GM21619 (cell line): Measurements from ENCODE around the gene IL17RB.

ENCODE experiments used
- ATAC-seq: cut with Tn5 transposase; IDR thresholded peaks from one replicate; pipeline ENCODE4 v1.9.1; 2021; ENCODE audit not compliant: unreplicated experiment

Gene IL17RB

GRCh38 chr3:53811143-53811927 lies 35.0 kb upstream of the IL17RB start:
- ATAC-seq: no peak

- ATAC-seq: no peak
These were observed 33.9 kb upstream of the IL17RB start for GRCh38 chr3:53812434-53812833.

DNA sequence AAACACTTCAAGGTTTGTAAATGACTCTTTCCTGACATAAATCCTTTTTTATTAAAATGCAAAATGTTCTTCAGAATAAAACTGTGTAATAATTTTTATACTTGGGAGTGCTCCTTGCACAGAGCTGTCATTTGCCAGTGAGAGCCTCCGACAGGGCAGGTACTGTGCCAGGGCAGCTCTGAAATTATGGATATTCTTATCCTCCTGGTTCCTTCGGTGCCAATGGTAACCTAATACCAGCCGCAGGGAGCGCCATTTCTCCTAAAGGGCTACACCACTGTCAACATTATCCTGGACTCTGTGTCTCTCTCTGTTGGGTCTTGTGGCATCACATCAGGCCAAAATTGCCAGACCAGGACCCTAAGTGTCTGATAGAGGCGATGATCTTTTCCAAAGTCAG lies 33.1 kb upstream of the IL17RB start:
- no peak for ATAC-seq

DNA sequence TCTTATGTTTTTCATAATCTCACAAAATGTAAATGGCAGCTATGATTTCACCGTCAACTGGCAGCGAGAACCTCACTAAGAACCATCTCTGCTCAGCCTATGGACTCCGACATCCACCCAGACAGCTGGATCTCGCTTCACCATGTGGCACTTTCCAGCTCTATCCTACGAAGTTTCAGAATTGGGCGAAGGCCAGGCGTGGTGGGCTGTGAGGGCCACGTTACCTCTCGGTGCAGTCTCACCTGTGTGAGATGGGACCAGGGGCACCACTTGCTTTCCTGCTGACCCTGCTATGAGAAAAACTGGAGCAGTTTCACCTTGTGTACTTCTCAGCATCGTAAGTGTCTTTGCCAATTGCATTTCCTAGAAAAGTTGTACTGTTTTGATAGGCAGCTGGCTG lies 32.5 kb upstream of the IL17RB start:
- ATAC-seq: no peak

GRCh38 chr3:53815067-53815466 lies 31.3 kb upstream of the IL17RB start:
- no peak for ATAC-seq

- no peak for ATAC-seq
These were observed 30.7 kb upstream of the IL17RB start for GRCh38 chr3:53815651-53816050.

GRCh38 chr3:53816425-53816824 lies 29.9 kb upstream of the IL17RB start:
- no peak for ATAC-seq

DNA sequence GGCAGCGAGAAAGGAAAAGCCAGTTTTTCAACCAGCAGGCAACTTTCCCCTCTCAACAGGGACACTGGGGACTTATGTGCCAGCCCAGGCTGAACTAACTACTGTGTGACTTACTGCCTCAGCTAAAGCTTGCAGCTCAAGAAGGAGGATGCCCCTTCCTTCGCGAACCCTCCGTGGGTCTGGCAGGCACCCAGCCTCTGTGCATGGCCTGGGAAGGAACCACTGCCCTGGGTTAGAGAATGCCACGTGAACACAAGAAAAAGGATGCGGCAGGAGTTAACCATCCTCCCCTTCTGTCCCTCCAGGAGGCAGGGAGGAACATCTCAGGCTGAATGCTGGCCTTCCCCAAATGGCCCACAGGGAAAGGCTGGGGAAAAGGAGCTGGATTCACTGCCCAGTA lies 29.2 kb upstream of the IL17RB start:
- no peak for ATAC-seq

DNA sequence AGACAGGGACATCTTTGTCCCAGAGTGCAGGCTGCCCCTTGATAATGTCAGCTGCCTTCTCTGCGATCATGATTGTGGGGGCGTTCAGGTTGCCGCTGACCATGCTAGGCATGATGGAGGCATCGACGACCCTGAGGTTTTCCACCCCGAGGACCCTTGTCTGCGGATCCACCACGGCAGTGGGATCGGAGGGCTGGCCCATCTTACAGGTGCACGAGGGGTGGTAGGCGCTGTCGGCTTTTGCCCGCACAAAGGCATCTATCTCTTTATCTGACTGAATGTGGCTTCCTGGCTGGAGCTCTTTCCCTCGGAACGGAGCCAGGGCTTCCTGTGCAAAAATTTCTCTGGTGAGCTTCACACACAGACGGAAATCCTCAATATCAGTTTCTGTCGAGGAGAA lies 28.6 kb upstream of the IL17RB start:
- ATAC-seq: no peak

GRCh38 chr3:53818221-53819162 lies 27.9 kb upstream of the IL17RB start:
- no peak for ATAC-seq

DNA sequence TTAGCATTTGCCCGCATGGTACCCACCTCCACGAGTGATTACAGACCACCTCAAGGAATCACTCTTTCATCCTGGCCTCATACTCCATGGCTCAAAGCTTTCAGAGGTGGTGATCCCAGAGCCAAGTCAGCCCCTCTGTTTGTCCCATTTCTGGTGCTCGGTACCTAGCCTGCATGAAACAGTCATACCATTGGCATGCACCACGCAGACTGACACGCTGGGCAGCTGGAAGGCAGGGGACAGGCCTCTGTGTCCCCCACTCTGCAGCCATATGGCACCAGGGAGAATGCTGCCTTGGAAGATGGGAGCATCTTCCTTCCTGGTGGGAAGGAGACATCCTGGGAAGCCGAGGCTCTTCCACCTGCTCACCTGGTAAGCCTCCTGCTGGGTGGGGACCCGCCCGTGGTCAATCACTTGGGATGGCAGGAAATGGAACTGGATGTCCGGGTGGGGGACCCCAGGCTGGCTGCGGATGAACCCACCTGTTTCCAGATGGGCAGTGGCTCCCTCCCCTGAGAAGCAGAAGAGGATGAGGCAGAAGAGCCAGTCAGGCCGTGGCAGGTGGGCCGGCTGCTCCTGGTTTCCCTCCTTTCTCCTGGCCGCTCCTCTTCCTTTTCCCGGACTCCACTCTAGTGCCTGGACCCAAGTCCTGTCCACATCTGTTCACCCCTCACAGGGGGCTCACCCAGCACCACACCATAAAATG lies 27.1 kb upstream of the IL17RB start:
- no peak for ATAC-seq

DNA sequence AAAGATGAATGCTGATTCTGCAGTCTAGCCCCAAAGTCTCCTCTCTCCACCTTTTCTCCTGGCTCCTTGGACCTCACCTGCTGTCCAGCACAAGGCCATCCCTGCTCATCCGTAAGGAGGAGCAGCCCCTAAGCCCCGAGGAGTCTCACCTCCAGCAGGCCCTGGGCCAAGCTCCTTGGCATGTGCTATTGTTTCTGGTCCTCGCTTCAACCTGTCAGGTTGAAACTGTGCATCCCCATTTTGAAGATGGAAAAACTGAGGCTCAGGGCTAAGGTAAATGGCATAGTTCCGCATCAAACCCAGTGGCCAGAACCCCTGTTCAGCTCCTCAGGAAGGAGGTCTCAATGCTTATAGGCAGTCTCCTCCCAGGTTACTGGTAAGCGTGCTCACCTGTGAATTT lies 26.3 kb upstream of the IL17RB start:
- ATAC-seq: no peak

GRCh38 chr3:53820756-53821580 lies 25.4 kb upstream of the IL17RB start:
- ATAC-seq: no peak

DNA sequence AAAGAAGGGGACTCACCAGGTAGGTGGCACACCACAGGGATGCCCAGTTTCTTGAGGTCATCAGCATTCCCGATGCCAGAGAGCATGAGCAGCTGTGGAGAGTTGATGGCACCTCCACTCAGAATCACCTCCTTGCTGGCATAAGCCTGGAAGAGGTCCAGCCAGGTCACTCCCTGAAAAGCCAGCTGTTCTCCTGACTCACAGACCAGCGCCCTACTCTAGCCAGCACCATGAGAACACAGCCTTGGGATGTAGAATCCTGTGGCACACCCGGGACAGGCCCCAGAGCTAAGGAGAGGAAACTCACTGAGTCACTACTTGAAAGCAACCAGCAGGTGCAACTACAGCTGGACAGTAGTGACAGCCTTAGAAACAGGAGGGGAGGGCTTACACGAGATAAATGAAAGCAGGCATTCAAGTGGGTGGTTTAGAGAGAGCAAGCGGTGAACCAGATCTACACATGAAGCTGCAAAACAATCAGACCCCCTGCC lies 24.7 kb upstream of the IL17RB start:
- peak; percentile 79 for ATAC-seq

DNA sequence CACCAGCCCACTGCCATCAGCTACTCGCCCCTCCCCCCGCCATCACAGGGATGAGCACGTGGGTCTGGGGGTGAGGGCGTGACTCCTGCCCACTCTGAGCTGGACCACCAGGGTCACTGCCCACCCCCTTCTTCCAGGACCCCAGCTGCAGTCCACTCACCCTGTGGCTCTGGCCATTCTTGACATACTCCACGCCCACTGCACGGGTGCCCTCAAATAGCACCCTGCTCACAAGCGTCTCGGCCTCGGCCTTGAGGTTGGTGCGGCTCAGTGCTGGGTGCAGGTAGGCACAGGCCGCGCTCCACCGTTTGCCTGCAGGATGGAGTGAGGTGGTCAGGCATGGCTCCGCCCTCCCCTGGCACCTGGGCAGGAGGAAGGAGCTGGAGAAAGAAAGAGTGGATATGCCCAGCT lies 24.0 kb upstream of the IL17RB start:
- ATAC-seq: no peak

- ATAC-seq: no peak
These were observed 23.1 kb upstream of the IL17RB start for GRCh38 chr3:53823026-53823955.

DNA sequence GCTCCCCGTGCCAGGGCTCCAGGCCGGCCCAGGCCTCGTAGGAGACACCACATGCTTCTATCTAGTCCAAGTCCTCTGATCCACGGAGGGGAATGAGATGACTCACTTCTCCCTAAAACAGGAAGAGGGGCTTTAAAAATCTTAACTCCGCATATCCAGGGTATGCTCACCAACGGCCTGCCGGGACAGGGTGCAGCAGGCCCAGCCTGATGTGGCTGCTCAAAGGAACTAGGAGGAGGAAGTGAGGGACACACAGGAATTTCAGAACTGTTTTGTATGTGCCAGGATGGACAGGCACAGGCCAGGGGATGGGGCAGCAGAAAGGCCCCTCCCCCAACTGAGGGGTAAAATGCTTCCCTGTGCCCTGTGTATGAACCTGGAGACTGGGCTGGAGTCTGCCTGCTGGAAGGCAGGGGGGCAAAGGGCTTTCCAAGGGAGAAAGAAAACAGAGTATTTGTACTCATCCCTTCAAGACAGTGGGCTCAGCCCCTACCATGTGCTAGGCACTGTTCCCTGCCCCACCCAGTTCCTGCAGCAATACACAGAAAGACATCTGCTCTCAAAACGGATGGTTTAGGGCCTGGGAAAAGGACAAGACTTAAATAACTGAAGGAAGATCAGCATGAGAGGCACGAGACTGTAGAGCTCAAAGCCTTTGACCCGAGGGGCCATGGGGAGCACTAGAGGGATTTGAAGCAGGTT lies 22.3 kb upstream of the IL17RB start:
- ATAC-seq: no peak

GRCh38 chr3:53824795-53825194 lies 21.6 kb upstream of the IL17RB start:
- no peak for ATAC-seq

DNA sequence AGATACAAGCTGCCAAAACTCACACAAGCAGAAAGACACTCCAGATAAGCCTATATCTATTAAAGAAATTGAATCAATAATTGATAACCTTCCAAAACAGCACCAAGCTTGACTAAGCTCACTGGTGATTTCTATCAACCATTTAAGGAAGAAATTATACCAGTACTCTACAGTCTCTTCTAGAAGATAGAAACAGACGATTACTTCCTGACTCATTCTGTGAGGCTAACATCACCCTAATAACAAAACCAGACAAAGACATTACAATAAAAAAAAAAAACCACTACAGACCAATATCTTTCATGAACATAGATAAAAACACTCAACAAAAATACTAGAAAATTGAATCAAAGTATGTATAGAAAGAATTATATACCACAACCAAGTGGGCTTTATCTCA lies 20.3 kb upstream of the IL17RB start:
- ATAC-seq: no peak
